NCI-H2107 treated with DMSO at 0.1 percent for 48 hours (cell line): ENCODE results near the gene ELFN2.
A peak's percentile ranks its signal among the peaks of the same experiment; 100 is the strongest.

Experiments
- DNase-seq: peaks from one replicate; lab custom pipeline; 2025; ENCODE audit not compliant: unreplicated experiment; lab: John Stamatoyannopoulos, UW

Gene ELFN2

DNA sequence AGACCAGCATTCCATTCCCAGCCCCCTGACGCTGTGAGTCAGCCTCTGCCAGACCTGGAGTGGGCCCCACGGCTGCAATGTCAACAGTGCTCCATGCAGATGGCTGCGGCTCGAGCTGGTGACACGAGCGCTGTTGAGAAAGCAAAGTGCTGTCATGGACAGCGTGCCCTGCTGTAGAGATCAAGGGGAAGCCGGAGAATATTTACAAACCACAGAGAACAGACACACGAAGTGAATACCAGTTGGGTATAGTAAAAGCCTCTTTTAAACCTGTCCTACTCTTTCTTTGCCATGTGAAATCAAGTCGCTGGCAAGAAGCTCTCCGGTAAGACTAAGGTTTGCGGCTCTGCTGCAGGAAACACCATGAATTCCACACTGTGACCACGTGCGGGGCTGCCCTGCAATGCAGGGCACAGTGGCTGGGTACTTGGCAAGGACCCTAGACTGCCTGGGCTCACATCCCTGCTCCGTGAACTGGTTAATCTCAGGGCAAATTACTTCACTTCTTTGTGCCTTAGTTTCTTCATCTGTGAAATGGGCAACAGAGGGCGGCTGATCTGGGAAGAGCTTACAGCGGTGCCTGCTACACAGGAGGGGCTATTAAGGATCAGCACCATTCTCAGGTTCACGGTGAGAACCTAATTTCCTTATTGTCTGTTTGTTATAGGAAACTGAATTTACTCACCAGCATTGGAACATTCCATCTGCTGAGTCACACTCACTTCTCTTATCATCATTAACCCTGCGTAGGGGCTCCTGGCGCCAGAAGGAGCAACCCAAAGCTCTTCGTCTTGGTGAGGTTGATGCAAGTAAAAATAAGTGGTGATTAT lies 27.8 kb upstream of the ELFN2 start:
- DNase-seq: peak; percentile 19

DNA sequence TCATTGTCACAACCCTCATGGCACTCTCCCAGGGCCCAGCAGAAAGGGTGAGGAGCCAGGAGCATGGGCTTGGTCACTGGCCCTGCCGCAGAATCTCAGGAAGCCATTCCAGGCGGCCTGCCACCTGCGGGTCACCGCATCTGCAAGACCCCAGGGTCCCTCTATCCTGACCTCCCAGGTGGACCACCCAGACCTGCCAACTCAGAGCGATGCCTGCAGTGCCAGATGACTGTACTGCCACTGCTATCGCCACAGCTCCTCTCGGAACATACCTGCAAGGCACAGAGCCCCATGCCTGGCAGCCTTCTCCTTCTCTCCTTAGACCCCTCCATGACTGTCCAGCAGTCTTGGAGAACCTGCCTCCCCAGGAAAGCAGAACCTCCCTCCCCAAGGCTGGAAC lies 26.4 kb upstream of the ELFN2 start:
- DNase-seq: no peak

DNA sequence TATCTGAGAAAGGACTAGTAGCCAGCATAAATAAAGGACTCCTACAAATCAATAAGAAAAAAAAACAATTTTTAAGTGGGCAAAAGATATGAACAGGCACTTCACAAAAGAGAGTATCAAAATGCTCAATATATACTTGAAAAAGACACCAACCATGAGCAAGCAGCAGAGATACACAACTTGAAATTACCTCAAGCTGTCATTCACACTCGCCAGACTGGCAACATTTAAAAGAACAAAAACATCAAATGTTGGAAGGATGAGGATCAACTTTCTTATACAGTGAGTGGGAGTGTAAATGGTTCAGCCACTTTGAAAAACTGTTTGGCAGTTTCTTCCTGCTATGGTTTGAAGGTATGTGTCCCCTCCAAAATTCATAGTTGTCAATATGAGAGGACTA lies 23.9 kb upstream of the ELFN2 start:
- no peak for DNase-seq

DNA sequence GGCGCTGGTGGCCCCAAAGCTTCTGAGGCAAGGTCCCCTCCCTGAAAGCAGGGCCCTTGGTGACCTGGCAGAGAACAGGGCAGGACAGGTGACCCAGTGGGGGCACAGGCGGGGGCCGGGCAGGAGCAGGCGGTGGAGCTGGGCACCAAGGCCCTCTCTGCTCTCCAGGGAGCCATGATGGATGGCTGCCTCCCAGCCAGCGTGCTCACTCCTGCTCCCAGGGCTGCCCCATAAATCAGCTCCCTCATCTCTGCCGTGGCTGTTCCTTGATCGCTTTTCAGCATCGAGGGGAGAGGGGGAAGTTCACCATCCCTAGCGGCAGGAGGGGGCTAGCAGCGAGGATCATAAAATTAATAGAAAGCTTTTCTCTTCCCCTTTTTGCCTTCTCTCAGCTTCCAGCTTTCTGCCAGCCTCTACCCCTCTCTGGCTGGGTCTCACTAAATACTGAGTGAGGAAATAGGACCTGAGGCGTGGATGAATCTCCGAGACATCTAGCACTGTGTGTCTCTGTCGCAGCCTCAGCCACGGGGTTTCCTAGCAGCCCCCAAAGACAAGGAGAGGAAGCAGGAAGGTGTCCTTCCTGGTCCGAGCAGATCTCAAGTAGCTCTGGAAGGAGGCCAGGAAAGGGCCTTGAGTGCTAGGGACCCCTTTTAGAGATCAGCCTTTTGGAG lies 22.2 kb upstream of the ELFN2 start:
- no peak for DNase-seq

DNA sequence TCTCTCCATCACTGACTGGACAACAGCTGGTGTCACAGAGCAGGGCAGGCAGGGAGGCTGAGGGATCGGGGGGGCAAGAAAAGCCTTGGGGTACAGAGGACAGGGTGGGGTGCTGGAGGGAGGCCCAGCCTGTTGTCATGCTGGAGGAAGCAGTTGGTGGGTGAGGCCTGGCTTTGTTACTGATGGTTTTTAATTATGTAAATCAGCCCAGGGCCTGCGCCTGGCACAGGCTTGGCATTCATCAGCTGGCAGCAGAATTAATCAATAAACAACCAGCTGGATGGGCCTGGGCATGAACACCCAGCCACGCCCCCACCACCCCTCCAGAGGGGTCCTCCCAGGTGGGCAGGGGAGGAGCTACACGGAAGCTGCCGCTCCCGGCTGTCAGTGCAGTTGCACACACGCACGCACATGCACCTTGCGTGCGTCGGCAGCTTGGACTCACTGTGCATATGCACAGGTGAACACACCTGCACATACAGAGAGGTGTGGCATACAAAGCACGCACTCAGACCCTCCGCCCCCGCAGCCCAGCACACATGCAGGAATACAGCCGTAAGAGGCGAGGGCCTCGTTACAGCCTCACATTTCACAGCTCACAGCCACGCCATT lies 21.3 kb upstream of the ELFN2 start:
- DNase-seq: no peak

DNA sequence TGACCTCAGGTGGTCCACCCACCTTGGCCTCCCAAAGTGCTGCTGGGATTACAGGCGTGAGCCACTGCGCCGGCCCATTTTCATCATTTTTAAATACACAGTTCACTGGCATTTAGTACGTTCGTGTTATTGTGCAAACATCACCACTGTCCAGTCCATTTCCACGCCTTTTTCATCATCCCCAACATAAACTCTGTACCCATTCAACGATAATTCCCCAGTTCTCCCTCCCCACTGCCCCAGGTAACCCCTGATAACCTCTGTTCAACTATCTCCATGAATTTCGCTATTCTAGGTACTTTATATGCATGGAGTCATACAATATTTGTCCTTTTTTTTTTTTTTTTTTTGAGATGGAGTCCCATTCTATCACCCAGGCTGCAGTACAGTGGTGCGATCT lies 18.2 kb upstream of the ELFN2 start:
- no peak for DNase-seq

DNA sequence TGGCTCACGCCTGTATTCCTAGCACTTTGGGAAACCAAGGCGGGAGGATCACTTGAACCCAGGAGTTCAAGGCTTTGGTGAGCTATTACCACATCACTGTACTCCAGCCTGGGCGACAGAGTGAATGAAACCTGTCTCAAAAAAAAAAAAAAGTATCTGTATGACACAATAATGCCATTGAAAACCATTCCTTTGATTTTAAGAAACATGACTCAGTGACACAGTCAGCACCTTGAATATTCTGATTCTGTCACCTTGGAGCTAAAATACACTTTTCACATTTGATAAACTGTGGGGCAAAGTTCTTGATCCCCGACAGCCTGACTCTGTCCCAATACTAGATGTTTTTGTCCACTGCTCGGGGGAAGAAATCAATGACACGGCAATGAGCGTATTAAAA lies 16.7 kb upstream of the ELFN2 start:
- DNase-seq: no peak

DNA sequence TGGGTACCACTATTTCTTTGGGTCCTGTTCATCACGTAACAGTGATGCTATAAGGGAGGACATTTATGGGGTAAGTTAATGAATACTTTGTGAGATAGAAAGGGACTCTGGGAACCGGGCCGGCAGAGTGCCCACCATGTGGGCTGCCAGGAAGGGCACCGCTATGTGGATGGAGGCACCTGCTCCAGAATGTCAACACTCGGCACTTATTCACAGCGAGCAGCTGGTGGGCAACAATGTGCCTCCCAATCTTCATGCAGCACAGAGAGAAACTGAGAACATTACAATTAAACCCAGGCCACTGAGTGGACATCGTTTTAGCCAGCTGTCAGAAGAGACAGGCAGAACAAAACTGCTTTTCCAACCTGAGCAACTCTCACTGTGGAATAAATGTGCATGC lies 15.8 kb upstream of the ELFN2 start:
- no peak for DNase-seq

DNA sequence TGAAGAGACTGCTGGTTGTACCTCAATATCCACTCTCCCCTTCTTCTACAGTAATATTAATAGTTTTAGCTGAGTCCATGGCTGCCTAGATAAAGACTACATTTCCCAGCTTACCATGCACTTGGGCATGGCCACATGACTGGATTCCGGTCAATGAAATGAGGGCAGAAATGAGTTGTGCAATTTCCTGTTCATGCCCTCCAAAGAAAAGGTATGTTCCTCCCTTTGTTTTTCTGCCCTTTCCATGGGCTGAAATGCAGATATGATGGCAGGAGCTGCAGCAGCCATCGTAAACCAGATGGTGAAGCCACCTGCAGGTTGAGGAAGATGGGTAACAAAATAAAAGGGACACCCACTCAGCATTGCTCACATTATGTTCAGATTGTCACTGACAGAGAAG lies 15.3 kb upstream of the ELFN2 start:
- DNase-seq: no peak

DNA sequence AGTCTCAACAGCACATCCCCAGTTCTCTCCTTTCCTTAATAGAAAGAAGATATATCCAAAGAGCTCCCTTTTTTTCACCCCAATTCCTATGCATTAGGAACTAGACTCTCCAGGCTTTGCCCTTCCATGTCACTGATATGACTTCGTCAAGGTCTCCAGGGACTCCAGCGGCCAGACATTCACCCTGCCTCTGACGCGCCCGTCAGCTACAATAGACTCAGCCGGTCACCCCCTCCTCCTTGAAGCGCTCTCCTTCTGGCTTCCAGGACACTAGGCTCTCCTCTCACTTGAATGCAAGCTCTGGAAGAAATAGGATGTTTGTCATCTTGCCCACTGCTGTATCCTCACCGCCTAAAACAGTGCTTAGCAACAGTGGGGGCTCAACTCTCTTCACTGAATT lies 14.9 kb upstream of the ELFN2 start:
- no peak for DNase-seq

DNA sequence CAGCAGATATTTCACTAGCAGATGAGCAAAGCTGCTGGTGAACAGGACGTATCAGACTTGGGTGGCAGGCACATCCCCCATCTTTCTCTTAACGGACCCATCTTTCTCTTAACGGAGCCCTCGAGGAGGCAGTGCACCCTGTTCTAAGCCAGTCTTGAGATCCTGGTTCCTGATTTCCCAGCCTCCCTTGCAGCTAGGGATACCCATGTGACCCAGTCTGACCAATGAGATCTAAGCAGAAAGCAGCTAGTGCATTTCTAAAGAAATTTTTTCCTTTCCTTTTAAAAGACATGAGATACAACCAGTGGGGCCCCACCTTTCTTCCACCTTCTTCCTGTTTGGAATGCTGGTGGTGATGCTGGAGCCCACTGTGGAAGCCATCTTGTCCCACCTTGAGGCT lies 13.6 kb upstream of the ELFN2 start:
- no peak for DNase-seq

DNA sequence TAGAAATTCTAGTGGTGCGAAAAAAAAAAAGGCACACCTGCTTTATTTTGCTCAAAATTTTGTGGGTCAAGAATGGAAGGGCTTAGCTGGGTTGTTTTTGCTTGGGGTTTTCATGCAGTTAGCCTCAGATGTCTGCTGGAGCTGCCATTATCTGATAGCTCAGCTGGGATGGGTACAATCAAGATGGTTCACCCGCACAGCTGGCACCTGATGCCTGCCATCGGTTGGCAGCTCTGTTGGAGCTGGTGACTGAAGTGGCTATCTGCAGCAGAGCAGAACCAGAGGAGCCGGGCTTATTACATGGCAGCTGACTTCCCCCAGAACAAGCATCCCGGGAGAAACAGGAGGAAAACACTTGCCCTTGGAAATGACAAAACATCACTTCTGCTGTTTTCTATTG lies 12.1 kb upstream of the ELFN2 start:
- DNase-seq: no peak

DNA sequence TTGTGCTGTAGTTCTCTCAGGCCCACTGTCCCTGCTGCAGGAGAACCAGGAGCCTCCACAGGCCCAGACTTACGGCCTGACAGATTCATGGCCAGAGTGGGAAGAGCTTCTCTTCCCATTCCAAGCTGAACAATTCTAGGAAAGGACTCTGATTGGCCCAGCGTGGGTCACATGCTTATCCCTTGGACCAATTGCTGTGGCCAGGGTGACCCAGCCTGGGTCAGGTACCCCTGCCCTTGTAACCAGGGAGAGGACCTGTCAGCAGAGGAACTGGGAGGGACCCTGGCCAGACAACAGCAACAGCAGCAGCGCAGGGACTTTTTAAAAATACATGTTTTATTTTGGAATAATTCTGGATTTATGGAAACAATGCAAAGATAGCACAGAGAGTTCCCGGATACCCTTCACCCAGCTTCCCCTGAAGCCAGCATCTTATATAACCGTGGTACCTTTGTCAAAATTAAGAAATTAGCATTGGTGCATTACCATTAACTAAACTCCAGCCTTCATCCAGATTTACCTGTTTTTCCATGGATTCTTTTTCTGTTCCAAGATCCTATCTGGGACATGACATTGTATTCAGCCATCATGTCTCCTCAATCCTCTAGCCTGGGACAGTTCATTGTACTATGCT lies 8.8 kb upstream of the ELFN2 start:
- no peak for DNase-seq

DNA sequence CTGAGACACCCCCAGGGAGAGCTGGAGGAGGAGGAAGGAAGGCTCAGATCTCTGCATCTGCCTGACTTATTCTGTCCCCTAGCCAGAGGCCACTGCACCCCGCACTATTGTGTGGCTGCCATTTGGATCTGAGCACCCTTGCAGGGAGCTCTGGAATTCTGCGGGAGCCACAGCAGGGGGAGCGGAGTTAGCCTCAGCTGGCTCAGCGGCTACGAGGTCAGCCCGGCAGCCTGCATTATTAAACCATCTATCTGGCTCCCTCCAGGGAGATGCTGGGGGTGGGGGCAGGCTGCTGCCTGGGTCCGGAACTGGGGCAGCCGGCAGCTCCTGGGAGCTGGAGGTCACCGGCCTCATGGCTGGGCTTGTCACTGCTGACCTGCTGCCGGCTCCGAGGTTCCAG lies 6.5 kb upstream of the ELFN2 start:
- DNase-seq: no peak

DNA sequence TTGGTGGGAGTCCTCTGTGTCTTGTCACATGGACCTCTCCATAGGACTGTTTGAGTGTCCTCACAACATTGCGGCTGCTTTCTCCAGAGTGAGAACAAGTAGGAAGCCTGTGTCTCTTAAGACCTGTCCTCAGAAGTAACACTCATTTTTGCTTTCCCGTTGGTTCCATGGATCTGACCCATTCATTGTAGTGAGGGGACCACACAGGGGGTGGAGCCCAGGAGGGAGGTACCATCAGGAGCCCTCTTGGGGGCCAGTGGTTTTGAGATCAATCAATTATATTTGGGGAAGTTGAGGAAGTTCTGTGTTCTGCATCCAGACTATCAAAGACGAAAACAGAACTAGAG lies 5.4 kb upstream of the ELFN2 start:
- DNase-seq: no peak

DNA sequence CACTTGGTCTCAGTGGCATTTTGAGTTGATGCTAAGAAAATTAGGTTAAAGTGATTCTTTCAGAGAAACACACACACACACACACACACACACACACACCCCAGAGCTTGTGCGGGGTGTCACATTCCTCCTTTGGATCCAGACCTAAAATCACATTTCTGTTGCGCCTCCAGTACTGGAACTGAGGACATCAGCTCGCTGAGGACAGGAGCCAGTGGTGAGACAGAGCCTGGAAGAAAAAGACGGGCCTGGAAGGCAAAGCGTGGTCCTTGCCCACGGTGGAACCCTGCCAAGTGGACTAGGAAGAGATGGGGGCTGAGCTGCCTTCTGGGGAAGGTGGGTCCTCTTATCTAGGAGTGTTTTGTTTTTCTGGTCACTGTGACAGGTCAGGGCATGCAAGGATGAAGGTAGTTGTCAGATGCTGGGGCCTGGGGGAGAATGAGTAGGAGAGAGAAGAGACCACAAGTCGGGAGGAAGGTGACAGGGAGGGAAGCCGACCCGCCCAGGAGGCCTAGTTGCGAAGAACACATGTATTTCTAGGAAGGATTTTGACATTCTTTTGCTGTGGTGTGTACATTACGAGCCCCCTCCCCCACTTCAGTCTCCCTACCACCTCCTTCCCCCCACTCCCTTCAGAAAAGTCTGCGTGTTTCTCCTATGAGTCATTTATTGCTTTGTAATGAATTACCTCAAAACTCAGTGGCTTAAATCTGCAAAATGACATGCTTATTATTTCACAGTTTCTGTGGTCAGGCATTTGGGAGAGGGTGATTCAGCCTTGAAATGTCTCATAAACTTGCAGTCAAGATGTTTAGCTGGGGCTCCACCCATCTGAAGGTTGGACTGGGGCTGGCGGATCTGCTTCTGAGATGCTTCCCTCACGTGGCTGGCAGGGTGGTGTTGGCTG lies 4.8 kb upstream of the ELFN2 start:
- no peak for DNase-seq

DNA sequence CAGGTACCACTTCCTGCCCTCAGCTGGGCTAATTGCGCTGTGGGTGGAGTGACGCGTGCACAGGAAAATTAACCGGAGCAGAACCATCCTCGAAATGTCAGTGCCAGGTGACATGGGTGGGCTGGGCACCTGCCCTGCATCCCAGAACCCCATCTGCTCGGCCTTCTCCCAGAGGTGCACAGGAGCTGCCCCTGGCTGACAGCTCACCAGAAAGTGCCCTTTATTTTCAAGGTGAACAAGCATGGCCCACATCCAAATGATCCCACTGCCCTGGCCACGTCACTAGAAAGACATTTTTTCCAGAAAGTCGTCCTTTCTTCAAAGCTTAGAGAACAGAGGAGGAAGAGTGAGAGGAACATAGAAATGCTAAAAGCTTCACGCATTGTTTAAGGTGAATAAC lies 4.1 kb upstream of the ELFN2 start:
- DNase-seq: no peak

DNA sequence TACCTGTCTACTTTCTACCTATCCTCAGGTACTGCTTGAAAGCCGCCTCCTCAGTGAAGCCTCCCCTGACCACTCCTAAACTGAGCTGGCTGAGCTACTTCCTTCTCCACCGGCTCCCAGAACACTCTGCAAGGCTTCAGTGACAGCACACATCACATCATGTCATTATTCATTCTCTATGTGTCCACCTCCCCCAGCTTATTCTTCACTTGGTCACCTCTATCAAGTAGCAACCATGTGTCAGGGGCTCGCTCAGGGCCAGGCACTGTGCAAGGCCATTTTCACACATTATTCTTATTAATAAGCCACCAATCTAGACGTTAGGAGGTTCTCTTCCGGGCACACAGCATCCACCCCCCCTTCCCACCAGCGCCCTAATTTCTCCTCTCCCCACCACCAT lies 3.7 kb upstream of the ELFN2 start:
- no peak for DNase-seq

DNA sequence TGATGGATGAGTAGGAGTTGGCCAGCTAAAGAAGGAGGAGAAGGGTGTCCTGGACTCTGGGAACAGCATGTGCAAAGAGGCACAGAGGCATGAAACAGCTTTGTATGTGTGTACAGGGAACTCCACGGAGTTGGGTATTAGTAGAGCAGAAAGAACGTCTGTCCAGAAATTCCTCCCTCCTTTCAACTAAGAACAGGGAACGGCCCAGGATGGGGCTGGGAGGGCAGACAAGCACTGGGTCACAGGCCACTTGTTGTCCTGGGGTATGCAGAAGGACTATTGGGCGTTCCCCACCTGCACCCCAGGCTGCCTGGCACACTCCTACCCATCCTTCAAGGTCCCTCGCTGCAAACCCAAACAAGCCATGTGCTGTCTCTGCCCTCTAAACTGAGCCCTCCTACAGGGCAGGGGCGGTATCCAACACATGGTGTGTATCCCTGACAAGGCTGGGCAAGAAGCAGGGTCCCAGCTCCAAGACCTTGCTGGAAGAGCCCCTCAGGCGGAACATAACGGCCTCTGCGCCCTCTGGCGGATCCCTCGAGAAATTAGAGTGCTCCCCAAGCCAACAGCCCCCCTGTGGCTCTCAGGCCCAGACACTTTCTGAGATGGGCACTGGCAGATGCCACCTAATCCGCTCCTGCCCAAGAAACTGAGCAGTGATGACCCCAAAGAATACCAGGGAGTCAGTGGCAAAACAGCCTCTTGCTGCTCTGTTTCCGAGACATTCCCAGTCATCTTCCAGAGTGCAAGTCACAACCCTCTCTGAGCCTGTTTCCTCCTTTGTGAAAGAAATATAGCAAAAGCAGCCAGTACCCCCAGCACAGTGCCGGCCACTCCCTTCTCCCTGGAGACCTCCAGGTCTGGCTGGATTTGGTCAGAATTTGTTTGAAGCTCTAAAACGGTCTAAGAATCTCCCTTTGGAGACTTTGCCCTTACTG lies 1.6 kb upstream of the ELFN2 start:
- no peak for DNase-seq
